ENCODE measurements around the gene SEPTIN2. TPM values are rescaled to one million over a fixed set of nuclear protein-coding genes. Genes with fewer than 3 reads are reported as not detected.
"Not testable (repeated sequence)": the region's sequence is repeated elsewhere in the genome, so short reads cannot be mapped to it uniquely, and the experiment has no call there.

SEPTIN2 gene
- total RNA-seq, 2 experiments from 2014 or later: 263 to 265 TPM

- peaks cover 25% of the 10 kb centered on the region for H3K4me1 Mint-ChIP-seq
- DNase-seq, H3K27ac Mint-ChIP-seq, H3K4me3 Mint-ChIP-seq, H3K27me3 Mint-ChIP-seq: not testable (repeated sequence)
- H3K9me3 Mint-ChIP-seq: peaks cover 13% of the 10 kb centered on the region
- peaks cover 48% of the 10 kb centered on the region for H3K36me3 Mint-ChIP-seq
These were observed 37.4 kb upstream of the SEPTIN2 start for GRCh38 chr2:241278306-241278705.

- Mint-ChIP-seq H3K27ac (no peak overlapping the region), H3K4me1 (peaks cover 20% of the 10 kb centered on the region), H3K36me3 (peaks cover 42% of the 10 kb centered on the region)
These were observed 36.3 kb upstream of the SEPTIN2 start for GRCh38 chr2:241279413-241279812.

GRCh38 chr2:241279828-241280227 is 35.9 kb upstream of the SEPTIN2 start:
- Mint-ChIP-seq H3K36me3 (peaks cover 41% of the 10 kb centered on the region), H3K4me1 (peaks cover 18% of the 10 kb centered on the region), H3K9me3 (peaks cover 13% of the 10 kb centered on the region), H3K27ac (no peak overlapping the region), H3K27me3 (no peaks in the 10 kb centered on the region), H3K4me3 (no peak overlapping the region)
- no peak for DNase-seq

More at GRCh38 chr2:241279413-241279812, 36.3 kb upstream of the SEPTIN2 start:
- no peak for DNase-seq
- Mint-ChIP-seq H3K9me3 (peaks cover 13% of the 10 kb centered on the region), H3K4me3 (no peak overlapping the region), H3K27me3 (no peaks in the 10 kb centered on the region)

DNA sequence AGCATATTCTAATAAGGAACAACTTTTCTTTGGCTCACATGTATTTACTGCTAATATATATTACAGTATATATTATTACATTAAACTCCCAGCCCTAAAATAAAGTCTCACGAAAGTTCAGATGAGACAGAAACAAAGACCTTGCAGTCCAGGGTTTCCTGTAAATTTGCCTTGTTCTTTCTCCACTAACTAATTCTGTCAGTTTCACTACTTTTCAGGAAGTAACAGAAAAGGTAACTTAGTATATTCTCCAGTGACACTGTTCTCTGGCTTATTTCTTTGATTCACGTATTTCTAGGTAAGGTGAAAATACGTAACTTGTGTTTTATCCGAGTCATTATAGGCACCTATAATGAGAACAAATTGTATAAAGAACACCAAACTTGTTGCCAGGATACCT is 35.4 kb upstream of the SEPTIN2 start:
- Mint-ChIP-seq H3K9me3 (peaks cover 11% of the 10 kb centered on the region), H3K27me3 (no peaks in the 10 kb centered on the region), H3K4me1 (peaks cover 19% of the 10 kb centered on the region), H3K4me3 (no peak overlapping the region), H3K27ac (no peak overlapping the region), H3K36me3 (peaks cover 37% of the 10 kb centered on the region)
- no peak for DNase-seq

DNA sequence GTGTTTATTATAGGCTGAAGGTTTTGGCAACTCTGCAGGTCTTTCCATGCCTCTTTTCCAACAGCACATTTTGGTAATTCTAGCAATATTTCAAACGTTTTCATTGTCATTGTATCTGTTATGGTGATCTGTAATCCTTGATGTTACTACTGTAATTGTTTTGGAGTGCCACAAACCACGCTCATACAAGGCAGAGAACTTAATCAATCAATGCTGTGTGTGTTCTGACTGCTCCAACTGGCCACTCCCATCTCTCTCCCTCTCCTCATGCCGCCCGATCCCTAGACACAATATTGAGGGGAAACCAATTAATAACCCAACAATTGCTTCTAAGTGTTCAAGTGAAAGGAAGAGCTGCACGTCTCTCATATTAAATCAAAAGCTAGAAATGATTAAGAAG is 33.2 kb upstream of the SEPTIN2 start:
- H3K27me3 Mint-ChIP-seq: no peaks in the 10 kb centered on the region
- H3K4me1 Mint-ChIP-seq: peaks cover 22% of the 10 kb centered on the region
- DNase-seq: no peak
- H3K4me3 Mint-ChIP-seq: no peak overlapping the region
- H3K9me3 Mint-ChIP-seq: no peaks in the 10 kb centered on the region
- no peak overlapping the region for H3K27ac Mint-ChIP-seq
- peaks cover 24% of the 10 kb centered on the region for H3K36me3 Mint-ChIP-seq

- no peak overlapping the region for H3K27ac Mint-ChIP-seq
- no peaks in the 10 kb centered on the region for H3K27me3 Mint-ChIP-seq
- no peak overlapping the region for H3K4me3 Mint-ChIP-seq
- H3K4me1 Mint-ChIP-seq: peaks cover 31% of the 10 kb centered on the region
- no peak for DNase-seq
- no peaks in the 10 kb centered on the region for H3K9me3 Mint-ChIP-seq
- peaks cover 19% of the 10 kb centered on the region for H3K36me3 Mint-ChIP-seq
These were observed 30.1 kb upstream of the SEPTIN2 start for GRCh38 chr2:241285596-241285995.

GRCh38 chr2:241286348-241287090 is 29.2 kb upstream of the SEPTIN2 start:
- Mint-ChIP-seq H3K27ac (no peak overlapping the region), H3K9me3 (no peaks in the 10 kb centered on the region), H3K4me1 (peaks cover 36% of the 10 kb centered on the region), H3K4me3 (no peak overlapping the region), H3K27me3 (no peaks in the 10 kb centered on the region), H3K36me3 (peaks cover 19% of the 10 kb centered on the region)
- no peak for DNase-seq

- Mint-ChIP-seq H3K4me1 (peaks cover 42% of the 10 kb centered on the region), H3K4me3 (no peak overlapping the region), H3K27ac (no peak overlapping the region), H3K36me3 (peaks cover 19% of the 10 kb centered on the region), H3K27me3 (no peaks in the 10 kb centered on the region), H3K9me3 (no peaks in the 10 kb centered on the region)
- no peak for DNase-seq
These were observed 27.3 kb upstream of the SEPTIN2 start for GRCh38 chr2:241288324-241288888.

DNA sequence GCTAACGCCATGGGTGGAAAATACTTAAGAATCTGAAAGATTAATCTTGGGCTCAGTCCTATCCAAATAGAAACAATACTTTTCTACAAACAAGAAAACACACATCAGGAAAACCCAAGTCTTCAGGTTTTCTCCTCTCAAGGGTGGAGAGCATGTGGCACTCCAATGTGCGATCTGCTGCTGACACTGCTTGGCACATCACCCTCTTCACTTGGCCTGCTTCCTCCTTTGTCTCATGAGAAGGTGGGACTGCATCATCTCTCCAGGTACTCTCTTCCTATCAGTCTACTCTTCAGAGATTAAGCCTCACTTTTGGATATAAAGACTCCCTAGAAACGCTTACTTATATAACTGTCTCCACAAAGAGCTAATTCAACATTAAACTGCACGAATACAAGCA is 26.7 kb upstream of the SEPTIN2 start:
- no peak for DNase-seq
- H3K36me3 Mint-ChIP-seq: peaks cover 19% of the 10 kb centered on the region
- H3K4me3 Mint-ChIP-seq: no peak overlapping the region
- peaks cover 41% of the 10 kb centered on the region for H3K4me1 Mint-ChIP-seq
- no peaks in the 10 kb centered on the region for H3K27me3 Mint-ChIP-seq
- no peaks in the 10 kb centered on the region for H3K9me3 Mint-ChIP-seq
- no peak overlapping the region for H3K27ac Mint-ChIP-seq

DNA sequence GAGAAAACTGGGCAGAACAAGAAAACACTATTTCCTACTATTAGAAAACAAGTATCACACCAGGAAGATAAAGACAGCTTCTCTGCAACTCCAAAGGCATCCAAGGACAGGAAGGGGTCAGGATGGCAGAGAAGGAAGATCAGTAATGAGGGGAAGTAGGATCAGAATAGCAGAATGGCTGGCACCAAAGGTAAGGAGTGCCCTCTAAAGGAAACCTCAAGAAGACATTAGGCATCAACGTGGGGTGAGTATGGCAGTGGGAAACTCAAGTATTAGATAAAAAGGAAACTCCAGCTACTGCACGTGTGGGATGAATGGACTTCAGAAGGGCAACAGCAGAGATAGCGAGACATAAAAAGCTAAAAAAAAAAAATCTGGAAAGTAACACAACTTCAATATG is 26.1 kb upstream of the SEPTIN2 start:
- Mint-ChIP-seq H3K36me3 (peaks cover 15% of the 10 kb centered on the region), H3K9me3 (no peaks in the 10 kb centered on the region), H3K27me3 (no peaks in the 10 kb centered on the region), H3K4me3 (no peak overlapping the region), H3K4me1 (peaks cover 43% of the 10 kb centered on the region), H3K27ac (no peak overlapping the region)
- no peak for DNase-seq

GRCh38 chr2:241291153-241291552 is 24.6 kb upstream of the SEPTIN2 start:
- no peak overlapping the region for H3K4me3 Mint-ChIP-seq
- H3K36me3 Mint-ChIP-seq: peaks cover 12% of the 10 kb centered on the region
- no peak for DNase-seq
- H3K27me3 Mint-ChIP-seq: no peaks in the 10 kb centered on the region
- no peaks in the 10 kb centered on the region for H3K9me3 Mint-ChIP-seq
- H3K4me1 Mint-ChIP-seq: peaks cover 39% of the 10 kb centered on the region
- no peak overlapping the region for H3K27ac Mint-ChIP-seq

- Mint-ChIP-seq H3K36me3 (peaks cover 11% of the 10 kb centered on the region), H3K27me3 (no peaks in the 10 kb centered on the region), H3K27ac (no peak overlapping the region), H3K4me1 (peaks cover 36% of the 10 kb centered on the region), H3K9me3 (no peaks in the 10 kb centered on the region), H3K4me3 (no peak overlapping the region)
- no peak for DNase-seq
These were observed 23.7 kb upstream of the SEPTIN2 start for GRCh38 chr2:241291977-241292376.

- not testable (repeated sequence) for H3K9me3 Mint-ChIP-seq, H3K27me3 Mint-ChIP-seq, DNase-seq, H3K4me3 Mint-ChIP-seq, H3K27ac Mint-ChIP-seq
- Mint-ChIP-seq H3K4me1 (peaks cover 37% of the 10 kb centered on the region), H3K36me3 (peaks cover 11% of the 10 kb centered on the region)
These were observed 22.3 kb upstream of the SEPTIN2 start for GRCh38 chr2:241293378-241293797.

GRCh38 chr2:241295326-241296095 is 20.2 kb upstream of the SEPTIN2 start:
- no peak overlapping the region for H3K27ac Mint-ChIP-seq
- no peak overlapping the region for H3K4me3 Mint-ChIP-seq
- no peaks in the 10 kb centered on the region for H3K9me3 Mint-ChIP-seq
- H3K4me1 Mint-ChIP-seq: peaks cover 39% of the 10 kb centered on the region
- H3K27me3 Mint-ChIP-seq: no peaks in the 10 kb centered on the region
- H3K36me3 Mint-ChIP-seq: peaks cover 11% of the 10 kb centered on the region
- DNase-seq: no peak

DNA sequence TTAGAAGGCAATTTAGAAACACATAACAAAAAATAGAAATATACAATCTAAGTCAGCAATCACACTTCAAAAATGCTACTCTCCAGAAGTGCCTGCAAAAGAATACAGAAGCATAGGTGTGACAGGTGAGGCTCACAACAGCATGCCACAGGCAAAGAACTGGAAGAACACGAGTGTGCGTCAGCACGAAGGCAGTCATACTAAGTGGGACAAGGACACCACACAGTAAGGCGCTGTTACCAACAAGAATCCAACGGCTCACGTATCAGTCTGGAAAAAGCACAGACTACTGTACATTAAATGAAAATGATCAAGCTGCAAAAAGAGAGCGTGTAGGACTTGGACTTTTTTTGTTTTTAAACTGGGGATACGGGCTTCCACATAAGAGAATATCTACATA is 19.0 kb upstream of the SEPTIN2 start:
- Mint-ChIP-seq H3K36me3 (peaks cover 11% of the 10 kb centered on the region), H3K27ac (no peak overlapping the region), H3K27me3 (no peaks in the 10 kb centered on the region), H3K4me3 (no peak overlapping the region), H3K4me1 (peaks cover 36% of the 10 kb centered on the region), H3K9me3 (no peaks in the 10 kb centered on the region)
- no peak for DNase-seq

All from activated naive CD8-positive, alpha-beta T cell treated with anti-CD3 and anti-CD28 coated beads for 36 hours (primary cell).